Transverse colon (tissue), 4 donors: ENCODE measurements around the gene IGSF3.

Source experiments
- CTCF ChIP-seq, 5 experiments: fragments of 200-600 bp in 3 of 5; fragments of 450-650 bp in 2 of 5; sonication (generic) in 3 of 5; IDR thresholded peaks; 1 replicate in 2 of 5; 2 replicates in 3 of 5; pipeline ENCODE4 v1.5.1; 2016 to 2017; ENCODE audit warnings: antibody characterized with exemption in 5 of 5, inconsistent platforms in 3 of 5, mild to moderate bottlenecking in 2 of 5, moderate library complexity in 1 of 5
- EP300 ChIP-seq: sonication (generic); formaldehyde crosslinking; IDR thresholded peaks from one replicate; pipeline ENCODE4 v1.6.1; 2017; ENCODE audit warnings: antibody characterized with exemption, low read depth
- POLR2A ChIP-seq: fragments of 450-650 bp; IDR thresholded peaks from one replicate; pipeline ENCODE4 v1.6.1; 2016; ENCODE audit warnings: antibody characterized with exemption, mild to moderate bottlenecking, moderate library complexity
- POLR2AphosphoS5 ChIP-seq, 3 donors: sonication (generic); formaldehyde crosslinking; IDR thresholded peaks; one replicate each; pipeline ENCODE4 v1.6.1; 2016; ENCODE audit warnings: antibody characterized with exemption in 3 of 3

GRCh38 chr1:116533429-116533820 is 134.1 kb downstream of the IGSF3 start:
- TF ChIP-seq CTCF (IDR thresholded peaks at IDR 0.05) (no peak), POLR2AphosphoS5 (IDR thresholded peaks at IDR 0.05) (no peak), EP300 (no peak), POLR2A (no peak)
